Stimulated activated CD8-positive, alpha-beta memory T cell treated with anti-CD3 and anti-CD28 coated beads, Interleukin-4, amount 100 ng/mL, for 24 hours (primary cell): ENCODE data around the gene CD177.
"Not testable (repeated sequence)": the region's sequence is repeated elsewhere in the genome, so short reads cannot be mapped to it uniquely, and the experiment has no call there.

Experiments
- DNase-seq: peaks from one replicate; pipeline ENCODE4 v3.0.0-alpha.2; 2020; ENCODE audit warnings: low read depth

Gene CD177

GRCh38 chr19:43353606-43354304 is at the start of gene CD177:
TSS of gene CD177 (plus strand) at chr19:43353686. CDS start at chr19:43353715, 29 bp downstream.
- DNase-seq: no peak

- DNase-seq: no peak
Measured at GRCh38 chr19:43305642-43306041, 47.8 kb upstream of the CD177 start.

DNA sequence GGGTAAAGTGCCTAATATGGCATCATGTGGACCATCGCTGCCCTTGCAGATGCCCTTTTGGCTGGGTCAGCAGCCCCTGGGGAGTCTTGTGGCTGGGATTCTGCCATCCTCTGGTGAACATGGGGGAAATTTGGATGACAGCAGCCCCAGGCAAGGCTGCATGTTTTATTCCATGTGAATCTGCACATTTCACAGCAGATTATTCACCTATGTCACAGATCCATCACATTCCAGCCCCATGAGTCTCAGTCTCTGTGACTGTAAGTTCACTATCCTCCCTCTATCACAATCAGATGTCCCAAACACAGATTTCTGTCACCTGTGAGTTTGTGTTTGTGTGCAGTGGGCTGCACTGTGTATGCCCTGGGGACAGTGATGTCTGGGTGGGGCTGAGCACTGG is 47.4 kb upstream of the CD177 start:
- DNase-seq: no peak

DNA sequence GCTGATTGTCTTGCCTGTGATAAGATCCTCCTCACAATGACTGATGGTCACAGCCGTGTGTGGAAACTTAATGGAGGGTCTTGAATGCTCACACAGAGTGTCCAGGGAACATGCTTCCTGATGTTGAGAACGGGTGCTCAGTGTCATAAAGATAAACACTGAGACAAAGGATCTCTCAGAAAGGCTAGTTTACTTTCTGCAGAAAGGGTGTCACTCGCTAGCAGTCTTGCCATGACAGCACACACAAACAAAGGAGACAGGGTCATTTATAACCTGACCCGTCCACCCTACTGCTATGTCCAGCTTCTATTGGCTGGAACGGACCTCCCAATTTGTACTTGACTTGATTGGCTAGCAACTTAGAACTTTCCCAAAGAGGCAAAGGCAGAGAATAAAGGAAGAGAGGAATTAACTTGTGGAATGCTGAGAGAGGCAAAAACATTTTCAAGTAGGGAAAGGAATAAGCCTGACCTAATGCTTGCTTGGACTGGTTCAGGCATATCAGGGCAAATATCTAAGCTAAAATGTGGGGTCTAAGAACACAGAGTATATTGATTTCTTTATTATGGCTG is 45.2 kb upstream of the CD177 start:
- DNase-seq: no peak

- no peak for DNase-seq
Measured at GRCh38 chr19:43309466-43309865, 44.0 kb upstream of the CD177 start.

- no peak for DNase-seq
Measured at GRCh38 chr19:43310221-43310620, 43.3 kb upstream of the CD177 start.

GRCh38 chr19:43311256-43311655 is 42.2 kb upstream of the CD177 start:
- DNase-seq: no peak

DNA sequence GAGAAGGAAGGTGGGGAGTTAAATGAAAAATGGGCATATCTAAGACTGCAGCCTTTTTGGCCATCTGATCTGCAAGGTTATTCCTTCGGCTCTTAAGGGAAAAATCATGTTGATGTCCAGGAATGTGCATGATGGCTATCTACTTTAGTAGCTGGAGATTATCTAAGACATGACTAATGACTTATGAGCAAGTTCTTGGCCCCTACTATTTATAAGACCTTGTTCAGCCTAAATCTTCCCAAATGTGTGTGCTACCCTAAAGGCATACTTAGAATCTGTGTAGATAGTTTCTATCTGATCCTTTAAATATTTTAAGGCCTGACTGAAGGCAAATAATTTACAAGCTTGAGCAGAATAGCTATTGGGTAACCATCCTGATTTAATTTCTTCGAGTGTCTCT is 41.8 kb upstream of the CD177 start:
- DNase-seq: no peak

- DNase-seq: no peak
Measured at GRCh38 chr19:43313711-43314495, 39.6 kb upstream of the CD177 start.

DNA sequence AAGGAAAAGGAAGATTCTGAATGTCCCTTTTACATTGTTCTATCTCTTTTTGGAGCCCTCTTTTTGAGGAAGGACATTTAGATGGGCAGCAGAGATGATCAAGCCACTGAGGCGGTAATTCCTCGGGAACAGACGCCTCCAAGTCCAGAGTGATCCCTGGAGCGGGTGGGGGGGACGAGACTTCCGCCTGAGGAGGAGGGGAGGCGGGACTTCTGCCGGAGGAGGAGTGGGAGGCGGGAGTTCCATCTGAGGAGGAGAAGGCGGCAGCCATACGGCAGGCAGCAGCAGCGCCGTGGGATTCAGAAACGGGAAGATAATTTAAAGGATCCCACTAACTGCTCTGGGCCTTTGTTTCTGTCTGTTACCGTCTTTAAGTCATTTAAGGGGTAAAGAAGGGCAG is 37.6 kb upstream of the CD177 start:
- DNase-seq: no peak

DNA sequence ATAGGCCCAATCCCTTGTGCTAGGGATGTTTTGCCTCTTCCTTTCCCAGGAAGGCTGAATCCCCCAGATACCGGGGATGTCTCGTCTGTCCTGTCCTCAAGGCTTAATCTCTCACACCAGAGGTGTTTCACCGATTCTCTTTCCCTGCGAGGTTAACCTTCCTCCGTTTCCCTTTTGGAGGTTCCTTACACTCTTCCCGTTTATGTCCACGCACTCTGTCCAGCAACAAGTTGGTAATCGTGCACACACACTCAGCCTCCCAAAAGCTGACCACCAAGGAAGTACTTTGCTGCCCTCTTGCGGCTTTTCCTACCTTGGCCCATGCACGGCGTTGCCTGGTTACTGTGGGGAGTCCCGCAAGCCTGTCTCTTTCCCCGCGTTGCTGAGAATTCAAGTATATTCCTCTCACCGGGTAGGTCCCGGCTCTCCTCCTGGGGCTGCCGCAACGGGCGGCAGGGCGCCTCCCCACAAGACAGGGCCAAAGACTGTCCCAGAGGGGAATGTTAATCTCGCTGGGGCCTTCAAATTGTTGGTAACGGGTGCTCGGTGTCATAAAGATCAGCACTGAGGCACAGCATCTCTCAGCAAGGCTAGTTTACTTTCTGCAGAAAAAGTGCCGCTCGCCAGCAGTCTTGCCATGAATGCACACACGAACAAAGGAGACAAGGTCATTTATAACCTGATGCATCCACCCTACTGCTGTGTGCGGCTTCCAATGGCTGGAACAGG is 36.7 kb upstream of the CD177 start:
- no peak for DNase-seq

DNA sequence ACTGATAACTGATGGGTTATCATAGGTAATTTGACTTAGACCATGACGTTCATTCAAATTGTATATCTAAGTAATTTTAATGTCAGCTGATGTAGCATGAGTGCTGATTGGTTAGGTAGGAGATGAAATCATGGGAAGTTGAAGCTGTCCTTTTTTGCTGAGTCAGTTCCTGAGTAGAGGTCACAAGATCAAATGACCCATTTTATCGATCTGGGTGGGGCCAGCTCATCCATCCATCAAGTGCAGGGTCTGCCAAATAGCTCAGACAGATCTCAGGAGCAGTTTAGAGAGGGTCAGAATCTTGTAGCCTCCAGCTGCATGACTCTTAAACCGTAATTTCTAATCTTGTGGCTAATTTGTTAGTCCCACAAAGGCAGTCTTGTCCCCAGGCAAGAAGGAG is 35.3 kb upstream of the CD177 start:
- DNase-seq: no peak

DNA sequence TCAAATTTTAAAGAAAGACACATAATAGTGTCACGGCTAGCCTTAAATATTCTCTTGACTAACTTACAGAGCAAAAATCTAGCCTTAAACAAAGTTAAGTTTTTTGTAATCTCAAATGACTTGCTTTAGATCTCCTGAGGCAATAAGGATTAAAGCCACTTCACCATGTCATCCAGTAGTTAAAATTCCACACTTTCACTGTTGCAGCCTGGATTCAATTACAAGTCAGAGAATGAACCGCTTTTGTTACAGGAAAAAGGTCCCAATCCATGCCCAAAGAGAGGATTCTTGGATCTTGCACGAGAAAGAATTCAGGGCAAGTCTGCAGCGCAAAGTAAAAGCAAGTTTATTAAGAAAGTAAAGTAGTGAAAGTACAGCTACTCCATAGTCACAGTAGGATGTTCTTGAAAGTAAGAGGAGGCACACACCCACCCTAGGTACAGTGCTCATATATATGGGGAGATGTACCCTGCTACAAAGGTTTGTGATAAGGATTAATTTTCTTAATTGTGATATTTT is 34.6 kb upstream of the CD177 start:
- DNase-seq: no peak

GRCh38 chr19:43320546-43320945 is 32.9 kb upstream of the CD177 start:
- no peak for DNase-seq

- DNase-seq: not testable (repeated sequence)
Measured at GRCh38 chr19:43326761-43327160, 26.7 kb upstream of the CD177 start.

DNA sequence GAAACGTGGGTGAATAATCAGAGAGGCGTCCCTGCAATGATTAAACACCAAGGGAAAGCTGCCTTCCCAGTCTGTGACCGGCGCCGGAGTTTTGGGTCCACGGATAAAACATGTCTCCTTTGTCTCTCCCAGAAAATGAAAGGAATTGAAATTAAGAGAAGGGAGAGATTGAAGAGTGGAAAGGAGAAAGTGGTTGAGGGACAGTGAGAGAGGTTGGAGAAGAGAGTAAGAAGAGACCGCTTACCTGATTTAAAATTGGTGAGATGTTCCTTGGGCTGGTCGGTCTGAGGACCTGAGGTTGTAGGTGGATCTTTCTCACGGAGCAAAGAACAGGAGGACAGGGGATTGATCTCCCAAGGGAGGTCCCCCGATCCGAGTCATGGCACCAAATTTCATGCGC is 24.9 kb upstream of the CD177 start:
- not testable (repeated sequence) for DNase-seq

GRCh38 chr19:43329049-43329448 is 24.4 kb upstream of the CD177 start:
- not testable (repeated sequence) for DNase-seq

GRCh38 chr19:43329989-43330388 is 23.5 kb upstream of the CD177 start:
- no peak for DNase-seq

DNA sequence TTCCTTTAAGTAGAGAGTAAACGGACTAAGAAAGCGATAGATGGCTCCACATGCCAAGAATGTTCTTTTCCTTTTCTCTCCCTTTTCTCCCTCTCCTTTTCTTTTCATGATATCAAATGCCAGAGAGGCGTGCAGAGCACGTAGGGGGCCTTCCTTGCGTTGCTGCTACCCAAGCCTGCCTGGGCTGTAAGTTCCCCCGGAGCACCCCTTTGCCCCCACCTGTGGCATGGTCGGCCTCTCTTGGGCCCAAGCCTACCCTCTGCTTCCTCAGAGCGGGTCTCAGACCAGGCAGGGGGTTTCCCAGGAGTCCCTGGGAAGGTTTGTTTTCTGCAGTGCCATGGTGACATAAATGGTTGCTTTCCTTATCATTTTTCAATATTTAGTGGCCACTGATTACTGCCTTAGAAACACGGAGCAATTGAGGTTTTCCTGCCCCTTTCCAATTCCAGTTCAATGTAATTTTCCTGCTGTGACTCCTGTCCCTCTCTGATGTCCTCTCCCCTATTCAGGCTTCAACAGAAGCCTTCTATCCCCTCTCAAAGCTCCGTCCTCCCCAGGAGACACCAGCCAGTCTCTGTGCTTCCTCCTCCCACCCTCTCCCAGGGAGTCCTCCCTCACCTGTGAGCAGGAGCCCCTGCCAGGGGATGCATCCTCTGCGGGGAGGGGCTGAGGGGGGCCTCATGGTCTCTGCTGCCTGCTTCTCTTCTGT is 22.6 kb upstream of the CD177 start:
- no peak for DNase-seq

DNA sequence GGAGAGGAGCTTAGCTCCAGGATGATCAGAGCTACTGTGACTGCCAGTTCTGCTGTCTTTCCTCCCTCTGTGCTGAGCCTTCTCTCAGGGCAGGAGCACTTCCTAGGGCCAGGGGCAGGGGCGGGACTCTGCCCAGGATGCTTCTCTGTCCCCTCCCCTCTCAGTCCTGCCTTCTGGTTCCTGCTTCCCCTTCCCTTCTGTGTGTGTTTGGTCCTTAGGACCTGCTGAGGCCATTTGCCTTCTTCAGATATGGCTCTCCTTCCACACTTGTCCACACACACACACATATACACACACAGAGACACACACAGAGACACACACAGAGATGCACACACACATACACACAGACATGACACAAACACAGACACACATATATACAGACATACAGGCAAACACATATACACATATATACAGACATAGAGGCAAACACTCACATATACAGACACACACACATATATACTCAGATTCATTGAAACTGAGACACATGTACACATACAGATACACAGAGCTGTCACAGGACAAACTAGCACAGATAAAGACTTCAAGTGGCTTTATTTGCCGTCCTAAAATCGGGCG is 22.0 kb upstream of the CD177 start:
- no peak for DNase-seq
